ENCODE measurements around the gene ETV6. TPM values are rescaled to one million over a fixed set of nuclear protein-coding genes. Genes with fewer than 3 reads are reported as not detected.

Gene ETV6
- total RNA-seq, 1 donor from 2014 or later = 16.9 TPM

DNA sequence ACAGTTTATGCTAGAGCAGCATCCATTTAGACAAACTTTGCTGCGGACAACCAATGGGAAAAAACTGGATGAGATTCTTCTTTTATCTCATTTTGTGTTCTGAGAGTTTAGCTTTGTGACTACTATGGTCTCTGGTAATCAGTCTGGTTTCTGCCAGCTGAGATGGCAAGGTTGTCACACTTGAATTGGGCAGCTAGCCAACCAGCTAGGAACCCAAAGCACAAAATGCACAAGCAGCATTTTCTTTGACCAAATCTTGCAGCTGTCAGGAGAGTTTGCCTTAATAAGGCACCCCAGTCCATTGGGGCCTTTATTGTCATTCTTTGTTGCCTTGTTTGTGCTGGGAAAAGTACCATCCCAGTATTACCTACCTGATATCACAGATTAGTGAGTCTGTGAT is 34.0 kb upstream of the ETV6 start:
- no peaks in the 10 kb centered on the region for H3K4me1 ChIP-seq
- no peak overlapping the region for H3K4me3 ChIP-seq
- no peaks in the 10 kb centered on the region for H3K27me3 ChIP-seq (ENCODE audit: low read depth)
- H3K36me3 ChIP-seq = no peaks in the 10 kb centered on the region
- no peak overlapping the region for H3K27ac ChIP-seq (replicated peaks)
- TF ChIP-seq, protein P1, sequence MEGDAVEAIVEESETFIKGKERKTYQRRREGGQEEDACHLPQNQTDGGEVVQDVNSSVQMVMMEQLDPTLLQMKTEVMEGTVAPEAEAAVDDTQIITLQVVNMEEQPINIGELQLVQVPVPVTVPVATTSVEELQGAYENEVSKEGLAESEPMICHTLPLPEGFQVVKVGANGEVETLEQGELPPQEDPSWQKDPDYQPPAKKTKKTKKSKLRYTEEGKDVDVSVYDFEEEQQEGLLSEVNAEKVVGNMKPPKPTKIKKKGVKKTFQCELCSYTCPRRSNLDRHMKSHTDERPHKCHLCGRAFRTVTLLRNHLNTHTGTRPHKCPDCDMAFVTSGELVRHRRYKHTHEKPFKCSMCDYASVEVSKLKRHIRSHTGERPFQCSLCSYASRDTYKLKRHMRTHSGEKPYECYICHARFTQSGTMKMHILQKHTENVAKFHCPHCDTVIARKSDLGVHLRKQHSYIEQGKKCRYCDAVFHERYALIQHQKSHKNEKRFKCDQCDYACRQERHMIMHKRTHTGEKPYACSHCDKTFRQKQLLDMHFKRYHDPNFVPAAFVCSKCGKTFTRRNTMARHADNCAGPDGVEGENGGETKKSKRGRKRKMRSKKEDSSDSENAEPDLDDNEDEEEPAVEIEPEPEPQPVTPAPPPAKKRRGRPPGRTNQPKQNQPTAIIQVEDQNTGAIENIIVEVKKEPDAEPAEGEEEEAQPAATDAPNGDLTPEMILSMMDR (IDR thresholded peaks at IDR 0.05; ENCODE audit: borderline replicate concordance) = no peak
- intact Hi-C loops (cut with micrococcal nuclease) = no loop called here
- DNase-seq = no peak
- H3K9me3 ChIP-seq (replicated peaks) = no peaks in the 10 kb centered on the region

DNA sequence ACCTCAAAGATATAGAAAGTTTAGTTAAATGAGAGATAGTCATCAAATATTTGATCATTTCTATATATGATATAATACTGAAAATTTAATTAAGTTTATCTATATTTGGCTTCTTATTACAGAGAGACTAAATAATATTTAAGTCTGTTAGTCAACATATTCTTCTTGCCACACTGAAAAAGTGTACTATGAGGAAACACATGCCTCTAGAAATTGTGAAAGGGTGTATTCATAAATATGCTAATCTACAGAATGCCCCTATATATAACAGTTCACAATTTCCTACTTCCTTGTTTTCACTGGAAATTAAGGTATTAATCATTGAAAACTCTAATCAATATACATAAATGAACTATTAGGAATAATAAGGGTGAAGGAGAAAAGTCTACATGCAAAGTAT is 31.4 kb upstream of the ETV6 start:
- Histone ChIP-seq H3K27me3 (ENCODE audit: low read depth) (no peaks in the 10 kb centered on the region), H3K36me3 (no peaks in the 10 kb centered on the region), H3K4me1 (no peaks in the 10 kb centered on the region), H3K27ac (replicated peaks) (no peak overlapping the region), H3K4me3 (no peak overlapping the region), H3K9me3 (replicated peaks) (no peaks in the 10 kb centered on the region)
- intact Hi-C loops (cut with micrococcal nuclease) = no loop called here
- TF ChIP-seq, protein P1 (IDR thresholded peaks at IDR 0.05; ENCODE audit: borderline replicate concordance) = no peak
- no peak for DNase-seq

DNA sequence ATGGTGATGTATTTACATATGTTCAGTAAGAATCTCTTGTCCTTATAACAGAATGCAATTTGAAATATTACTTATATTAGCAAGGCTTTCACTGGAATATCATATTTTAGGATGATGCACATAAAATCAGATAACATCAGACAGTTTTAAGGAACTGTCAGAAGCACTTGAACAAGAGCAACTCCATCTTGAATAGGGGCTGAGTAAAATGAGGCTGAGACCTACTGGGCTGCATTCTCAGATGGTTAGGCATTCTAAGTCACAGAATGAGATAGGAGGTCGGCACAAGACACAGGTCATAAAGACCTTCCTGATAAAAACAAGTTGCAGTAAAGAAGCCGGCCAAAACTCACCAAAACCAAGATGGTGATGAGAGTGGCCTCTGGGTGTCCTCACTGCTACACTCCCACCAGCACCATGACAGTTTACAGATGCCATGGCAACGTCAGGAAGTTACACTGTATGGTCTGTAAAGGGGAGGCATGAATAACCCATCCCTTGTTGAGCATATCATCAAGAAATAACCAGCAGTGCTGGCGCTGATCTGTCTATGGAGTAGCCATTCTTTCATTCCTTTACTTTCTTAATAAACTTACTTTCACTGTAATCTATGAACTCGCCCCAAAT is 27.6 kb upstream of the ETV6 start:
- TF ChIP-seq, protein P1 (IDR thresholded peaks at IDR 0.05; ENCODE audit: borderline replicate concordance) = peak; percentile 60

DNA sequence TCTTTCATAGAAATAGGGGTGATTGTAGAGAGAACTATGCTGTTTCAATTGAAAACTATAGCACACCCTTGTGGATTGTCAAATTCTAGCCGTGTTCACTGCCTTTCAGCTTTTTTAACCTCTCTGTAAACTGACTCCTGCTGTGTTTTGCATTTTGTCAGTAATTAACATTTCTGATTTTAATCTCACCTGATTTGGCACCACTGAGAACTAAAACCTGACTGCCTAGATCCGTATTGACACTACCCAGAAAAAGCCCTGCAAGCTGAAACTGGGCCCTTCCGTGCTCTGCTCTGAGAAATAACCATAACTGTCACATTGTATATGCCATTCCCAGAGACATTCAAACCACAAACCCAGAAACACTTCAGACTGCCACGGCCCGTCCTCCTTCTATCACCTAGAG is 26.6 kb upstream of the ETV6 start:
- DNase-seq = no peak
- no peak overlapping the region for H3K27ac ChIP-seq (replicated peaks)
- no peaks in the 10 kb centered on the region for H3K36me3 ChIP-seq
- no peak overlapping the region for H3K4me3 ChIP-seq
- H3K9me3 ChIP-seq (replicated peaks) = peaks cover 5% of the 10 kb centered on the region
- intact Hi-C loops (cut with micrococcal nuclease) = no loop called here
- H3K27me3 ChIP-seq (ENCODE audit: low read depth) = no peaks in the 10 kb centered on the region
- TF ChIP-seq, protein P1 (IDR thresholded peaks at IDR 0.05; ENCODE audit: borderline replicate concordance) = no peak
- H3K4me1 ChIP-seq = no peaks in the 10 kb centered on the region

More for the DNA sequence above, 27.6 kb upstream of the ETV6 start:
- no peak overlapping the region for H3K4me3 ChIP-seq
- intact Hi-C loops (cut with micrococcal nuclease) = no loop called here
- no peak overlapping the region for H3K27ac ChIP-seq (replicated peaks)
- H3K9me3 ChIP-seq (replicated peaks) = peaks cover 5% of the 10 kb centered on the region
- no peaks in the 10 kb centered on the region for H3K36me3 ChIP-seq
- no peaks in the 10 kb centered on the region for H3K4me1 ChIP-seq
- DNase-seq = no peak
- no peaks in the 10 kb centered on the region for H3K27me3 ChIP-seq (ENCODE audit: low read depth)

DNA sequence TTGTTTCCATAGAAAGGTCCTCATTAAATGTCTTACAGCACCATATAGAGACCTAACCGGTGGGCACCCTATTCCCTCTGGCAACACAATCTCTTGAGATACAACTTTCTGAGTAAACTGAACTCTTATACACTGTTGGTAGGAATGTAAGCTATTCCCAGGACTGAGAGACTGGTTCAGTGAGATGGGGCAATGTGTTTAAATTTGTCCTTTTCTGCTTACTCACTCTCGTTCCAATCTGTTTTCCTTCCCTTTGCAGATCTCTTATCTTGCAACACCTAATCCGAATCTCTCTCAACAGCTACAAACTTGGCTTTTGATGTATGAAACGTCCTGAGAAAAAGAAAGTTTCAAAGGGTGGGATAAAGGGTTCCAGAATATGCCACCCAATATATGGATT is 26.1 kb upstream of the ETV6 start:
- DNase-seq = no peak
- intact Hi-C loops (cut with micrococcal nuclease) = no loop called here
- Histone ChIP-seq H3K27me3 (ENCODE audit: low read depth) (no peaks in the 10 kb centered on the region), H3K36me3 (no peaks in the 10 kb centered on the region), H3K4me3 (no peak overlapping the region), H3K4me1 (no peaks in the 10 kb centered on the region), H3K27ac (replicated peaks) (no peak overlapping the region), H3K9me3 (replicated peaks) (peaks cover 5% of the 10 kb centered on the region)
- TF ChIP-seq, protein P1 (IDR thresholded peaks at IDR 0.05; ENCODE audit: borderline replicate concordance) = no peak

All from left ventricle myocardium inferior (tissue), 1 donor.